IgD-negative memory B cell (primary cell): Measurements from ENCODE around the gene IFNA6. TPM values are rescaled to one million over a fixed set of nuclear protein-coding genes. Genes with fewer than 3 reads are reported as not detected.
"Not testable (repeated sequence)": the region's sequence is repeated elsewhere in the genome, so short reads cannot be mapped to it uniquely, and the experiment has no call there.

Source experiments
- H3K27ac Mint-ChIP-seq, 3 donors: one replicate each; pipeline ENCODE4 v1.8.0; 2020 to 2022; ENCODE audit warnings: mild to moderate bottlenecking in 3 of 3, mixed read lengths in 3 of 3, moderate library complexity in 1 of 3
- H3K27me3 Mint-ChIP-seq: one replicate; pipeline ENCODE4 v1.8.0; 2021; ENCODE audit warnings: mixed read lengths
- H3K36me3 Mint-ChIP-seq: one replicate; pipeline ENCODE4 v1.8.0; 2020; ENCODE audit warnings: mild to moderate bottlenecking, mixed read lengths
- H3K4me1 Mint-ChIP-seq, 3 donors: one replicate each; pipeline ENCODE4 v1.8.0; 2020 to 2022; ENCODE audit warnings: mixed read lengths in 3 of 3, mild to moderate bottlenecking in 1 of 3
- H3K4me3 Mint-ChIP-seq, 4 donors: one replicate each; pipeline ENCODE4 v1.8.0; 2020 to 2022; ENCODE audit warnings: mild to moderate bottlenecking in 4 of 4, mixed read lengths in 4 of 4, moderate library complexity in 3 of 4
- H3K9me3 Mint-ChIP-seq, 3 donors: one replicate each; pipeline ENCODE4 v1.8.0; 2020 to 2021; ENCODE audit warnings: mixed read lengths in 3 of 3, mild to moderate bottlenecking in 1 of 3
- polyA plus RNA-seq: library from polyadenylated mRNA; unstranded; fragments of 300-500 nt; fragmentation: Illumina TruSeq; gene quantifications from one replicate; pipeline ENCODE4 v1.2.3, GENCODE V29; 2021

IFNA6 gene
- not detected for polyA plus RNA-seq

DNA sequence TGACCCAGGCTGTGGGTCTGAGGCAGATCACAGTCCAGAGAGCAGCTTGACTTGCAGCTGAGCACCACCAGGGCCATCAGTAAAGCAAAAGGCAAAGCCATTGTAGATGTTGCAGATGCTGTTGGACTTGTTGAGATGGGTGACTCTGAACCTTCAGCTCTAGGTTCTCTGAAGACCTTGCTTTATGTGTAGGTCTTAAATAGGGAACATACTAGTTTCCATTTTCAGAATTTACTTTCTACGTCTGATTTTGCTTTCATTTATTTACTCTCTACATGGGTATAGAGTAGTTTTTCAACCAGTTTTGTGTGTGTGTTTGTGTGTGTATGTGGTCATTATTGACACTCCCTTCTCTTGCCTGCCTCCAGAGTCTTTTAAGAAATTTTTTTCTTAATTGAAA lies at the start of gene IFNA6:
IFNA6 (minus strand) TSS at position 101 of the 400 bp plus-strand sequence; CDS start at position 101, 0 bp downstream.
- Mint-ChIP-seq H3K36me3 (peaks cover 5% of the 10 kb centered on the region), H3K4me1 (no peaks in the 10 kb centered on the region), H3K9me3 (peaks cover 1 to 6% (median 4%) of the 10 kb centered on the region in 3 donors), H3K27ac (no peak within 1 kb of the TSS), H3K4me3 (no peak within 1 kb of the TSS), H3K27me3 (peaks cover 25% of the 10 kb centered on the region)

- Mint-ChIP-seq H3K4me1 (peaks cover 3 to 18% (median 10%) of the 10 kb centered on the region in 3 donors), H3K9me3 (peaks cover 2 to 3% (median 2%) of the 10 kb centered on the region in 3 donors), H3K27ac (no peak overlapping the region), H3K27me3 (peaks cover 34% of the 10 kb centered on the region), H3K36me3 (no peaks in the 10 kb centered on the region), H3K4me3 (no peak overlapping the region)
Measured at GRCh38 chr9:21399956-21400355, 49.3 kb upstream of the IFNA6 start.

DNA sequence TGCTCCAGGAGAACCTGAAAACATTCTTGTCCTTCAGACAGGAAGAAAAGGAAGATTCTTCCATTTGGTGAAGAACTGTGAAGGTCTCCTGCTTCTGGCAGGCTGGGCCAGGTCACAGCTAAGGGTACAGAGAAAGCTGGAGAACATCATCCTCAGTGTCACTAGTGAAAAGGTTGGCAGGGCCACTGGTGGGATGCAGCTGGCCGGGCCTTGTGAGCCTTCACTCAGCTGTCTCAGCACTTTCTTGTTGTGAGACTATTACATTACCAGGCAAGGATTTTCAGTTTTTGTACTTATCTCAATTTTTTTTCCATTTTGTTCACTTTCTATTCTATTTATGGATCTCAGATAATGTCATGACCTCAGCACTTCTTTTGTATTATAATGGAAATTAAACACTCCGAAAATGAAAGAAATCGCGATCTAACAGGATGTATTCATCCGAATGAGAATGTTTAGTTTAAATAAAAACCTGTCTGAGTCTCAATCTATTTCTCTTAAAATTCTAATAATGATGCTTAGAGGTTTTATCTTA lies 48.3 kb upstream of the IFNA6 start:
- Mint-ChIP-seq H3K4me3 (no peak overlapping the region), H3K27ac (no peak overlapping the region), H3K27me3 (peaks cover 34% of the 10 kb centered on the region), H3K4me1 (peaks cover 3 to 18% (median 10%) of the 10 kb centered on the region in 3 donors), H3K36me3 (no peaks in the 10 kb centered on the region), H3K9me3 (peaks cover 1 to 3% (median 2%) of the 10 kb centered on the region in 3 donors)

DNA sequence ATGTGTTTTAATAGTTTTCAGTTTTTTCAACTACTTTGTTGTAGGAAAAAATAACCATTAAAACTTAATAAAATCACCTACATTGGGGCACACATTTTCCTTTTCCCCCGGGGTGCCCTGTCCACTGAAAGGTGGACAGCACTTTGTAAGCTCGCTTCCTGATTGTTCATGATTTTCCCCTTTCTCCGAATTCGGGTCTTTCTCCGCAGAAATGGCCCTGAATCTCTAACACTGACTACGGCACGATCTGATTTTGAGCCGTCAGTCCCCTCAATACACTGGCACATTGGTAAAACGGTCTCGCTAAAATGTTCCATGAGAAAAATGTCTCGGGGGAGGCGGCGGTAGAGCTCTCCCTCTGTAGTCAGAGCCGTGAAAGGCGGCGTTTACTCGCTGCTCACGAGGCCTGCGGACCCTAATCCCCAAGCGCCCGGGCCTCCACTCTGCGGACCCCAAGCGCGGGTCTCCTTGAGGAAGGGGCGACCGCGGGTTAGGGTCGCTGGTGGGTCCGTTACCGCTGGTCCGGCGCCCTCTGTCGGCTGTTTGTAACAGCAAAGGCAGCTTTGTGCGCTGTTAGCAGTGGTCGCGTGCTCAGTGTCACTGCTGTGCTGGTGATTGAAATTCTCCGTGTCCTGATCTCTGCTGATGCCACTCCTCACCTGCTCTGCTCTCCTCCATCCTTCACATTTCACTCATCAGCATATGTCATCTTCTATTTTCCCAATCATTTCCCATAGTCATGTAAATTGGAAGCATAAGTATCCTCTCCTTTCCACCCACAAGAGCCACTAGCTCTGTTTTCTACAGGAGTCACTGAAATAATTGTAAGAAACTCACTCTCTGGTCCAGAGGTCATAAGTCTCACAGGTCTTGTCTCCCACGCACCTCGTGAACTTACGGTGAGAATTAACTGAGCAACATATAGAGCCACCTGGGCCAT lies 45.4 kb upstream of the IFNA6 start:
- H3K36me3 Mint-ChIP-seq: no peaks in the 10 kb centered on the region
- H3K9me3 Mint-ChIP-seq: peaks cover 2 to 3% (median 3%) of the 10 kb centered on the region in 3 donors
- H3K4me3 Mint-ChIP-seq: peak overlapping the region; percentile 15 to 58 (median 36)
- peaks cover 3 to 12% (median 10%) of the 10 kb centered on the region in 3 donors for H3K4me1 Mint-ChIP-seq
- no peak overlapping the region for H3K27ac Mint-ChIP-seq
- H3K27me3 Mint-ChIP-seq: peaks cover 33% of the 10 kb centered on the region

DNA sequence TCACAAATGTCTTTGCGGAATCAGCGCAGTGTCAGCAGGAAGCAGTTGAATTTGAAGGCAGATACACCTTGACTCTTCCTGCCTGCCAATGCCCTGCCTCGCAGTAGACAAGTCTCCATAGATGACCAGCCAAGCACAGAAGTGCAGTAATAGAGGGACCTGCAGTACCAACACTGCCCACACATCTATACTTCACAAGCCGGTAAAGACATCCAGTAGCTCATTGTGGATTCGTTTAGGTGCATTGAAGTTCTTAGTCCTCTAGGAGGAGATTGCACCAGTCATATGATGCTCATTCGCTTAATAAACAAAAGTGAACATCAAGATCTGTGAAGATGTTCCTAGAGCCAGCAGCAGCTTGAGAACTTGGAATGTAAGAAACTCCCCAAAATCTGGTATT lies 41.6 kb upstream of the IFNA6 start:
- H3K27ac Mint-ChIP-seq: no peak overlapping the region
- H3K4me1 Mint-ChIP-seq: peaks cover 3 to 11% (median 8%) of the 10 kb centered on the region in 3 donors
- peaks cover 1% of the 10 kb centered on the region for H3K36me3 Mint-ChIP-seq
- peak overlapping the region in 1 of 4 donors; percentile 13 for H3K4me3 Mint-ChIP-seq
- peaks cover 0 to 3% (median 0%) of the 10 kb centered on the region in 3 donors for H3K9me3 Mint-ChIP-seq
- peaks cover 40% of the 10 kb centered on the region for H3K27me3 Mint-ChIP-seq

DNA sequence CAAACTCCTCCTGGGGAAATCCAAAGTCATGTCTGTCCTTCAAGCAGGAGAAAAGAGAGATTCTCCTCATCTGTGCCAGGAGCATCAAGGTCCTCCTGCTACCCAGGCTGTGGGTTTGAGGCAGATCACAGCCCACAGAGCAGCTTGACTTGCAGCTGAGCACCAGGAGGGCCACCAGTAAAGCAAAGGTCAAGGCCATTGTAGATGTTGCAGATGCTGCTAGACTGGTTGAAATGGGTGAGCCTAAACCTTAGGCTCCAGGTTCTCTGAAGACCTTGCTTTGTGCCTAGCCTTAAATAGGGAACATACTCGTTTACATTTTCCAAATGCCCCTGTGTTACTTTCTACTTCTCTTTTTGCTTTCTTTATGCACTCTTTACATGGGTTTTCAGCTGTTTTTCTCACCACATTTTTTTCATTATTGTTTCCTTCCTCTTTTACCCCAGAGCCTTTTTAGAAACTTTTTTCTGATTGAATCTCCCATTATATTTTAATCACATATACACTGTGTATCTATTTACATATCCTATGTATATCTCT lies 34.5 kb upstream of the IFNA6 start, which contains the start of gene IFNA2:
IFNA2 (minus strand) TSS at position 268 of the 540 bp plus-strand sequence; CDS start at position 199, 69 bp downstream.
- Mint-ChIP-seq H3K4me3 (peak within 1 kb of the TSS in 3 of 4 donors; percentile 5 to 19 (median 10)), H3K9me3 (peaks cover 0 to 3% (median 0%) of the 10 kb centered on the region in 3 donors), H3K4me1 (peaks cover 14 to 29% (median 29%) of the 10 kb centered on the region in 3 donors), H3K27me3 (peaks cover 28% of the 10 kb centered on the region), H3K36me3 (peaks cover 3% of the 10 kb centered on the region), H3K27ac (peak within 1 kb of the TSS; percentile 31 to 64 (median 41))

GRCh38 chr9:21383627-21384026 lies 32.9 kb upstream of the IFNA6 start:
- Mint-ChIP-seq H3K36me3 (peaks cover 3% of the 10 kb centered on the region), H3K27ac (peak overlapping the region in 1 of 3 donors; percentile 30), H3K4me3 (peak overlapping the region in 1 of 4 donors; percentile 27), H3K9me3 (peaks cover 0 to 3% (median 0%) of the 10 kb centered on the region in 3 donors), H3K27me3 (peaks cover 18% of the 10 kb centered on the region), H3K4me1 (peaks cover 14 to 29% (median 26%) of the 10 kb centered on the region in 3 donors)

DNA sequence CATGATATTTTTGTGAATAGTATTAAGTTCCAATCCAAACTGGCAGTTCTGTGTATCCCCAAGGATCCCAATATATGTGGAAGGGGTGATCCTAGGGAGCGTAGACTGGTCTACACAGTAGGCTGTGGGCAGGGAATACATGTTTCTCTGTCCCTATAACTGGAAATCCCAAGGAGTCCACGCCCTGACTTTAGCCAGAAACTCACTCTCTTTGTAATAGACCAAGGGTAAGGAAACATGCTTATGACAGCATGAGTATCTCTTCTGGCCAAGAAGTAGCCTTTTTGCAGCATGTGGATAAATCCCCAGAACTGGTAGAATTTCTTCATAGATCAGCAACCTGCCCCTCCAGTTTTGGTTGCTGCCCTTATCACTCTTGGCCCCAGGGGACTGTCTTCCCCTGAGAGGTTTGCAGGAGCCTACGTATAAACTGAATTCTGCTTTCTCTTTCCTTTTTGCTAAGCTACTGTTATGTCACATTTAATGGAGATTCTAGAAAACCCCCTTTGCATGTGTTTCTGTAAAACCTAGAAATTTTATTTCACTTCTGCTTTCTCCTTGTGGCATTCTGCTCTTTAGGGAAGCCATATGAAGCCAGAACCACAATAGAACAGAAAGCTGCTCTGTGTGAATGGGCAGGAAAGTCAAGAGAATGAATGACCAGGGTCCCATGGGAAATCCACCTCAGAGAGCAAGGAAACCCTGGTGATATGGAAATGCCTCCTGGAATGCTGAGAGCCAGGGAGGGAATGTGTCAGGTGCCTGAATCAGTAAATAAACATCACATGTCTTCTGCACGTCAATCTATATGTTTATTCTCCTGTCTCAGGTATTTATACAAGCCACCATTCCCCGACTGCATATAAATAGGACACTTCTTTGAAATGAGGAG lies 31.0 kb upstream of the IFNA6 start:
- Mint-ChIP-seq H3K36me3 (no peaks in the 10 kb centered on the region), H3K4me3 (peak overlapping the region in 3 of 4 donors; percentile 4 to 65 (median 58)), H3K4me1 (peaks cover 14 to 29% (median 21%) of the 10 kb centered on the region in 3 donors), H3K27ac (peak overlapping the region; percentile 37 to 82 (median 80)), H3K27me3 (peaks cover 16% of the 10 kb centered on the region), H3K9me3 (peaks cover 0 to 3% (median 0%) of the 10 kb centered on the region in 3 donors)

- H3K27me3 Mint-ChIP-seq: peaks cover 13% of the 10 kb centered on the region
- not testable (repeated sequence) for H3K27ac Mint-ChIP-seq, H3K4me1 Mint-ChIP-seq, H3K36me3 Mint-ChIP-seq, H3K9me3 Mint-ChIP-seq, H3K4me3 Mint-ChIP-seq
Measured at GRCh38 chr9:21371467-21371866, 20.8 kb upstream of the IFNA6 start.

DNA sequence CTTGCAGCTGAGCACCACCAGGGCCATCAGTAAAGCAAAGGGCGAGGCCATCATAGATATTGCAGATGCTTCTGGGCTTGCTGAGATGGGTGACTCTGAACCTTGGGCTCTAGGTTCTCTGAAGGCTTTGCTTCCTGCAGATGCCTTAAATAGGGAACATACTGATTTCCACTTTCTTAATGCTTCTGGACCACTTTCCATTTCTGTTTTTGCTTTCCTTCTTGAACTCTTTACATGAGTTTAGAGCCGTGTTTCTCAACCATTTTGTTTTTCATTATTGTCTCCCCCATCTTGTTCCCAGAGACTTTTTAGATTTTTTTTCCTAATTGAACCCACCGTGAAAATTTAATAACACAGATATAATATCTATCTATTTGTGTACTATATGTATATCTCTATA lies 17.3 kb upstream of the IFNA6 start, which contains the start of gene IFNA13:
IFNA13 (minus strand) TSS at position 101 of the 400 bp plus-strand sequence; CDS start at position 54, 47 bp downstream.
- no peaks in the 10 kb centered on the region for H3K9me3 Mint-ChIP-seq
- H3K27ac Mint-ChIP-seq: peak within 1 kb of the TSS in 1 of 3 donors; percentile 43
- H3K36me3 Mint-ChIP-seq: peaks cover 6% of the 10 kb centered on the region

GRCh38 chr9:21367169-21367568 lies 16.5 kb upstream of the IFNA6 start:
- H3K9me3 Mint-ChIP-seq, H3K4me3 Mint-ChIP-seq, H3K4me1 Mint-ChIP-seq, H3K36me3 Mint-ChIP-seq: not testable (repeated sequence)
- Mint-ChIP-seq H3K27ac (peak overlapping the region in 1 of 3 donors; percentile 43), H3K27me3 (peaks cover 13% of the 10 kb centered on the region)

More for the DNA sequence above, 17.3 kb upstream of the IFNA6 start, which contains the start of gene IFNA13:
- Mint-ChIP-seq H3K4me1 (peaks cover 2 to 8% (median 7%) of the 10 kb centered on the region in 3 donors), H3K27me3 (peaks cover 10% of the 10 kb centered on the region), H3K4me3 (peak within 1 kb of the TSS in 1 of 4 donors; percentile 17)

- Mint-ChIP-seq H3K27me3 (peaks cover 13% of the 10 kb centered on the region), H3K4me3 (no peak overlapping the region), H3K36me3 (peaks cover 2% of the 10 kb centered on the region), H3K9me3 (no peaks in the 10 kb centered on the region), H3K4me1 (peaks cover 9 to 20% (median 19%) of the 10 kb centered on the region in 3 donors), H3K27ac (no peak overlapping the region)
Measured at GRCh38 chr9:21362287-21362686, 11.6 kb upstream of the IFNA6 start.

- H3K4me1 Mint-ChIP-seq: peaks cover 8 to 15% (median 14%) of the 10 kb centered on the region in 3 donors
- H3K36me3 Mint-ChIP-seq: peaks cover 7% of the 10 kb centered on the region
- peaks cover 8% of the 10 kb centered on the region for H3K27me3 Mint-ChIP-seq
- H3K9me3 Mint-ChIP-seq: peaks cover 0 to 6% (median 1%) of the 10 kb centered on the region in 3 donors
- peak overlapping the region in 2 of 4 donors; percentile 38 to 58 for H3K4me3 Mint-ChIP-seq
- peak overlapping the region in 1 of 3 donors; percentile 80 for H3K27ac Mint-ChIP-seq
Measured at GRCh38 chr9:21357479-21358460, 7.1 kb upstream of the IFNA6 start.
